K562 (cell line): ENCODE data around the gene STX19. TPM values are rescaled to one million over a fixed set of nuclear protein-coding genes. Genes with fewer than 3 reads are reported as not detected.

Source experiments
- MTA2 ChIP-seq: fragments of 450-650 bp; IDR thresholded peaks from 2 replicates; pipeline ENCODE4 v1.6.1; 2016; ENCODE audit warnings: low read depth
- SIX5 ChIP-seq, 2 experiments: IDR thresholded peaks; 2 replicates each; pipeline ENCODE4 v1.6.1; 2011; ENCODE audit warnings: low read length in 2 of 2, borderline replicate concordance in 1 of 2, low read depth in 1 of 2, mild to moderate bottlenecking in 1 of 2, moderate library complexity in 1 of 2; ENCODE audit not compliant: insufficient read depth in 1 of 2
- SRSF3 ChIP-seq: fragments of 200-400 bp; formaldehyde crosslinking; IDR thresholded peaks from 2 replicates; pipeline ENCODE4 v1.6.1; 2016; ENCODE audit warnings: mild to moderate bottlenecking, low read length, moderate library complexity; ENCODE audit not compliant: insufficient read depth
- polyA plus RNA-seq, 8 experiments: library from polyadenylated mRNA; depleted of rRNA in 4 of 8; stranded (reverse) in 5 of 8; unstranded in 3 of 8; fragments of >200 nt; fragmentation: Nextera tagmentation in 2 of 8; fragmentation: Illumina TruSeq in 1 of 8; extraction: Ambion mirVana in 2 of 8; extraction: Trizol in 1 of 8; gene quantifications; 2 replicates each; pipeline versions ENCODE4 v1.2.1 to v1.2.3, GENCODE V29; 2011 to 2014; ENCODE audit warnings: inconsistent platforms in 1 of 8, missing spikeins in 1 of 8
- total RNA-seq, 7 experiments: library from RNA; depleted of rRNA in 6 of 7; stranded (reverse); fragments of >200 nt in 6 of 7; fragmentation: Illumina TruSeq in 2 of 7; extraction: Trizol in 2 of 7; gene quantifications; 2 replicates each; pipeline versions ENCODE4 v1.2.1 to v1.2.3, GENCODE V29; 2011 to 2021; ENCODE audit warnings: low replicate concordance in 1 of 7
- TF ChIP-seq, protein P1 (sequence below), 2 experiments: IDR thresholded peaks in 1 of 2; conservative IDR thresholded peaks in 1 of 2; 2 replicates each; pipeline ENCODE4 v1.6.1; 2016; ENCODE audit warnings: low read depth in 2 of 2, mild to moderate bottlenecking in 1 of 2, missing compliant biosample characterization in 1 of 2, missing genetic modification characterization in 1 of 2, moderate library complexity in 1 of 2
- TF ChIP-seq, protein P2 (sequence below): sonication (generic); formaldehyde crosslinking; IDR thresholded peaks from 2 replicates; pipeline ENCODE4 v1.8.1; 2023; ENCODE audit warnings: mild to moderate bottlenecking, missing genetic modification reagents
- TF ChIP-seq, protein P3 (sequence below), 2 experiments: fragments of 450-650 bp; IDR thresholded peaks; 2 replicates each; pipeline ENCODE4 v1.6.1; 2016

The STX19 gene
- total and polyA plus RNA-seq, 9 of the 15 experiments (the other 6 are each of a cell fraction or from before 2014, with no cell fraction given), result 0.04 TPM; not detected in 8

DNA sequence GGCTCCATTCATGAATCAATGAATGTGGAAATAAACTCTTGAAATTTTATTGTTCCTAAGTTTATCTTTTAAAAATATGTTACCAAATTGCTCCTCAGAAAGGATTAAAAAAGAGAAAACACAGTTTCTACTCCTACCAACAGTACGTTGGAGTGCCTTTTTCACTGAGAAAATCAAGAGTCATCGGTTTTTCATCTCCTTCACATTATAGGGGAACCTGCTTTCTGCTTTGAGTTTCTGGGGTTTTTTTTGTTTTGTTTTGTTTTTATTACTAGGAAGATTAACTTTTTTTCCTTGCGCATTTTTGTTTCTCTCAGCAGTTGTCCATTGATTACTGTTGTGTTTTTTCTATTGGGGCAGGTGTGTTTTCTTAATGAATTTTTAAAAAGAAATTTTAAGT lies 45.0 kb downstream of the STX19 start (continued):
- TF ChIP-seq, protein P1, sequence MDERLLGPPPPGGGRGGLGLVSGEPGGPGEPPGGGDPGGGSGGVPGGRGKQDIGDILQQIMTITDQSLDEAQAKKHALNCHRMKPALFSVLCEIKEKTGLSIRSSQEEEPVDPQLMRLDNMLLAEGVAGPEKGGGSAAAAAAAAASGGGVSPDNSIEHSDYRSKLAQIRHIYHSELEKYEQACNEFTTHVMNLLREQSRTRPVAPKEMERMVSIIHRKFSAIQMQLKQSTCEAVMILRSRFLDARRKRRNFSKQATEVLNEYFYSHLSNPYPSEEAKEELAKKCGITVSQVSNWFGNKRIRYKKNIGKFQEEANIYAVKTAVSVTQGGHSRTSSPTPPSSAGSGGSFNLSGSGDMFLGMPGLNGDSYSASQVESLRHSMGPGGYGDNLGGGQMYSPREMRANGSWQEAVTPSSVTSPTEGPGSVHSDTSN (CRISPR knock-in tag; IDR thresholded peaks at IDR 0.05; ENCODE audit: low read depth), result no peak
- TF ChIP-seq, protein P1 (tag; conservative IDR thresholded peaks at IDR 0.05; ENCODE audit: low read depth), result no peak
- TF ChIP-seq MTA2, result no peak
- TF ChIP-seq, protein P2, sequence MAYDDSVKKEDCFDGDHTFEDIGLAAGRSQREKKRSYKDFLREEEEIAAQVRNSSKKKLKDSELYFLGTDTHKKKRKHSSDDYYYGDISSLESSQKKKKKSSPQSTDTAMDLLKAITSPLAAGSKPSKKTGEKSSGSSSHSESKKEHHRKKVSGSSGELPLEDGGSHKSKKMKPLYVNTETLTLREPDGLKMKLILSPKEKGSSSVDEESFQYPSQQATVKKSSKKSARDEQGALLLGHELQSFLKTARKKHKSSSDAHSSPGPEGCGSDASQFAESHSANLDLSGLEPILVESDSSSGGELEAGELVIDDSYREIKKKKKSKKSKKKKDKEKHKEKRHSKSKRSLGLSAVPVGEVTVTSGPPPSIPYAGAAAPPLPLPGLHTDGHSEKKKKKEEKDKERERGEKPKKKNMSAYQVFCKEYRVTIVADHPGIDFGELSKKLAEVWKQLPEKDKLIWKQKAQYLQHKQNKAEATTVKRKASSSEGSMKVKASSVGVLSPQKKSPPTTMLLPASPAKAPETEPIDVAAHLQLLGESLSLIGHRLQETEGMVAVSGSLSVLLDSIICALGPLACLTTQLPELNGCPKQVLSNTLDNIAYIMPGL (CRISPR knock-in tag), result no peak
- TF ChIP-seq, protein P3, sequence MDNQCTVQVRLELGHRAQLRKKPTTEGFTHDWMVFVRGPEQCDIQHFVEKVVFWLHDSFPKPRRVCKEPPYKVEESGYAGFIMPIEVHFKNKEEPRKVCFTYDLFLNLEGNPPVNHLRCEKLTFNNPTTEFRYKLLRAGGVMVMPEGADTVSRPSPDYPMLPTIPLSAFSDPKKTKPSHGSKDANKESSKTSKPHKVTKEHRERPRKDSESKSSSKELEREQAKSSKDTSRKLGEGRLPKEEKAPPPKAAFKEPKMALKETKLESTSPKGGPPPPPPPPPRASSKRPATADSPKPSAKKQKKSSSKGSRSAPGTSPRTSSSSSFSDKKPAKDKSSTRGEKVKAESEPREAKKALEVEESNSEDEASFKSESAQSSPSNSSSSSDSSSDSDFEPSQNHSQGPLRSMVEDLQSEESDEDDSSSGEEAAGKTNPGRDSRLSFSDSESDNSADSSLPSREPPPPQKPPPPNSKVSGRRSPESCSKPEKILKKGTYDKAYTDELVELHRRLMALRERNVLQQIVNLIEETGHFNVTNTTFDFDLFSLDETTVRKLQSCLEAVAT (IDR thresholded peaks at IDR 0.05), result no peak
- no peak for TF ChIP-seq SIX5 (IDR thresholded peaks at IDR 0.05; ENCODE audit: borderline replicate concordance in 1 of 2, insufficient read depth in 1 of 2, low read depth in 1 of 2, low read length in 2 of 2)
- TF ChIP-seq SRSF3, result no peak
